GM12865 (cell line): ENCODE results near the gene KIAA1217.
A peak's percentile ranks its signal among the peaks of the same experiment; 100 is the strongest.

ENCODE experiments used
- DNase-seq: peaks from one replicate; pipeline ENCODE4 v3.0.0; 2010; ENCODE audit warnings: low read depth
- H3K4me3 ChIP-seq: 2 replicates; pipeline ENCODE4 v1.5.1; 2011; ENCODE audit warnings: mild to moderate bottlenecking, low read depth, low read length, control low read depth
- TF ChIP-seq, protein P1 (sequence below): IDR thresholded peaks from 2 replicates; pipeline ENCODE4 v1.5.1; 2011; ENCODE audit warnings: low read length, control low read depth, low read depth, inconsistent platforms; ENCODE audit not compliant: insufficient read depth; ENCODE audit errors: missing control alignments

The KIAA1217 gene

DNA sequence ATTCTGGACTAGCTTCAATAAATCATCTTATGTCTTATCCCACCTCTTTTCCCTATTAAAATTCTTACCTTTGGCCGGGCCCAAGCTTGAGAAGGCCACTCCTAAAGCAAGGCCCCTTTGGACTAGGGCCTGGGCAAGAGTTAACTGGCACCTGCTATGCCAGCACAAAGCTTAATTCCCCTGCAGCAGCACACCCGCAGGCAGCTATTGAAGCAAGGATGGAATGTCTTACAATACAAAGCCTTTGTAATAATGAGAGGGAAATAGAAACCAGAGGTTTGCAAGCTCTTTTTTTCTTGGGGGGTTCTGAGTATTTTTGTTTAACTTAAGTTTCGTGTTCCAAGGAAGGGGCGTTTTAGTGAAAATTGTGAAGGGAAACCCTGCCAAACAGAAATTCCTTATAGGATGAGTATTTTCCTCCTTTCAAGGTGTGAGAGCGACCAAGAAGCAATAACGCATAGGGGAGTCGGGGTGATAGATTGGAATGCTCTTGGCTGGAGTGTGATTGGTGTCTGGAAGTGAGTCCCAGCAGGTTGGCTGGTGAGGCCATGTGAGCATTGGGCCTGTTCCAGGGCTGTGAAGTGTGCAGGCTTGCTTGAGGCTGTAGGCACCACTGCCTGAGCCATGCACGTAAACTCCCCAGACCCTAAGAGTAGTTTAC lies 148.5 kb downstream of the KIAA1217 start:
- DNase-seq: no peak
- TF ChIP-seq, protein P1, sequence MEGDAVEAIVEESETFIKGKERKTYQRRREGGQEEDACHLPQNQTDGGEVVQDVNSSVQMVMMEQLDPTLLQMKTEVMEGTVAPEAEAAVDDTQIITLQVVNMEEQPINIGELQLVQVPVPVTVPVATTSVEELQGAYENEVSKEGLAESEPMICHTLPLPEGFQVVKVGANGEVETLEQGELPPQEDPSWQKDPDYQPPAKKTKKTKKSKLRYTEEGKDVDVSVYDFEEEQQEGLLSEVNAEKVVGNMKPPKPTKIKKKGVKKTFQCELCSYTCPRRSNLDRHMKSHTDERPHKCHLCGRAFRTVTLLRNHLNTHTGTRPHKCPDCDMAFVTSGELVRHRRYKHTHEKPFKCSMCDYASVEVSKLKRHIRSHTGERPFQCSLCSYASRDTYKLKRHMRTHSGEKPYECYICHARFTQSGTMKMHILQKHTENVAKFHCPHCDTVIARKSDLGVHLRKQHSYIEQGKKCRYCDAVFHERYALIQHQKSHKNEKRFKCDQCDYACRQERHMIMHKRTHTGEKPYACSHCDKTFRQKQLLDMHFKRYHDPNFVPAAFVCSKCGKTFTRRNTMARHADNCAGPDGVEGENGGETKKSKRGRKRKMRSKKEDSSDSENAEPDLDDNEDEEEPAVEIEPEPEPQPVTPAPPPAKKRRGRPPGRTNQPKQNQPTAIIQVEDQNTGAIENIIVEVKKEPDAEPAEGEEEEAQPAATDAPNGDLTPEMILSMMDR: no peak
- no peak overlapping the region for H3K4me3 ChIP-seq

DNA sequence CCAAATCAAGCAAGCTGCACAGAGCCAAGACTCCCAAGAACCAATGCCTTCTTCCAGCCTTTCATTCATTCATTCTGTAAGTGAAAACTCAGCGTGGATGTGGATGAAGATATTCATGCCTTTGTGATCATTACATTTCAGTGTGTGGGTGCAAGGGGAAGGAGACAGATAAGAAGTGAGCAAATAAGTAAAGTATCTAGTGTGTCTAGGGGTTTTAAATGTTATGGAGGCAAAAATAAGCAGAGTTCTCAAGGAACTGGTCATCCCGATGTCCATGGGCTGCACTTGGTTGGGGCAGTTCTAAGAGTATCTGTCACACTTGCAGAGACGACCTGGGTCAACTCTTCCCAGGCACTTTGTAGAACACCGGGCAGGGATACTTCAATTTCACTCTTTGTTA lies 149.1 kb downstream of the KIAA1217 start:
- DNase-seq: no peak
- H3K4me3 ChIP-seq: no peak overlapping the region
- TF ChIP-seq, protein P1: no peak

DNA sequence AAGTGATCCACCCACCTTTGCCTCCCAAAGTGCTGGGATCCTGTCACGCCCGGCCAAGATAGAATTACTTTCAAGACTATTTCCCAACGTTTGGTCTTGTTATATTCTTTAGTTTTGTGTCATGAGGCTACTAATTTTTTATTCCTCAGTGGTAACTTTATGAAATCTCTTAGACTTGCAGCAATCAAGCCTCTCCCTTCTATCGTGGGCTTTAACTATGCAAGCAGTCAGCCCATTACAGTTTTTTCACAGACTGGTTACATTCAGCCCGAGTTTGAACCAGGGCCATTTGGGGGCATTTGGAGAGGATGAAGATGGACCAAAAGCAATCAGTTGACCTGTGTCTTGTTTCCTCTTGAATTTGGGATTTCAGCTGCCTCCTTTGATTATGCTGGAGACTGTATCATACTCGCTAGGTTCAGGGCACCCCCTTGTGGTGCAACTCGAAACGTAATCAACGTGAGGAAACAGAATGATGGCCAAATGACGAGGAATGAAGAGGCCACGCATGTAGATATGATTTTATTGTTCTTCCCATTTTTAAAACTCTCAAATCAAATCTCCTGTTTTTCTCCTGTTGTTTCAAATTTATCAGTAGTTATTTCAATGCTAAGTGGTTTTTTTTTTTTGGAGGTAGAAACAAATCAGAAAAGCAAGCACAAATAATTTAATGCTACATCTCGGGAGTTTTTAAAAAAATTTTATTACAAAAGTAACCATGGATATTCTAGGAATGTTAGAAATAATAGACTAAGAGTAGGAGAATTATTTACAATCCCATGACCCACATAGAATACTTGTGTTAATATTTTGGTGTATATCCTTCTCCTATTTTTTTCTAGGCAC lies 151.6 kb downstream of the KIAA1217 start:
- H3K4me3 ChIP-seq: no peak overlapping the region
- TF ChIP-seq, protein P1: peak; percentile 49
- peak; percentile 56 for DNase-seq

DNA sequence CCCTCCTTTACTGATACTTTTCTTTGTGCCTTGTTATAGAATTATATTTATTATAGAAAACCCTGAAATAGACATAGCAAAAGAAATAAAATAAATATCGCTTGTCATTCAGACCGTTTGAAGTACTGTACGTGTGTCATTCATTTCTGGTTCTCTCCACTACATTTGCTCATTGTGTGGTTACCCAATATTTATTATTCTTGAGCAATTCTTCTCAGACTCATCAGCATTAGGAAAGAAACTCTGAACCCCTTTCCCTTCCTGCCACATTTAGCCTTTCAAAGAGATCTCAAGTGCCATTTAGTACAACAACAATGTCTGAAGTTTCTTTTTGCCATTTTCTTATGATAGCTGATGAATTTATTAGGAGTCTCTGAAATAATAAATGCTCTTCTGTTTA lies 154.1 kb downstream of the KIAA1217 start:
- H3K4me3 ChIP-seq: no peak overlapping the region
- DNase-seq: no peak
- TF ChIP-seq, protein P1: no peak

GRCh38 chr10:24367688-24368087 lies 158.8 kb downstream of the KIAA1217 start:
- DNase-seq: no peak
- no peak overlapping the region for H3K4me3 ChIP-seq
- TF ChIP-seq, protein P1: no peak

DNA sequence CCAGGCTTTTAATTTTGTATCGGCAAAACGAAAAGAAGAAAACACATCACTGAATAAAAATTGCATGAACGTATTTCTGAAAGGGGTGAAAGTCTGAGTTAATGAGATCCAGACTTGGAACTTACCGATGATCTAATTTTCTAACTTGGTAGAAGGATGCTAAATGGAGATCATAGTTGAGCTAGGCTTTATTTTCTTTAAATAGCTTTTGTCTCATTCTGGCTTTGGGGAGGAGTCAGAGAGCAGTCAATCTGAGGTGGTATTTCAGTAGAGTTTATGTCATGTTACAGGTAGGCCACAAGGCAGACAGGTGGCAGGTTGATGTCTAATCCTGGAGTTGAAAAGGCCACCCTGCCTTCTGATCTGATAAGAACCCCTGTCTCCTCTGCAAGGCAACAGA lies 161.9 kb downstream of the KIAA1217 start:
- H3K4me3 ChIP-seq: no peak overlapping the region
- DNase-seq: no peak
- TF ChIP-seq, protein P1: no peak
